GM21737 (cell line): Measurements from ENCODE around the gene TEAD3.

Experiments used
- ATAC-seq: cut with Tn5 transposase; IDR thresholded peaks from one replicate; pipeline ENCODE4 v1.9.1; 2021; ENCODE audit warnings: mild to moderate bottlenecking, moderate library complexity; ENCODE audit not compliant: unreplicated experiment

Gene TEAD3

DNA sequence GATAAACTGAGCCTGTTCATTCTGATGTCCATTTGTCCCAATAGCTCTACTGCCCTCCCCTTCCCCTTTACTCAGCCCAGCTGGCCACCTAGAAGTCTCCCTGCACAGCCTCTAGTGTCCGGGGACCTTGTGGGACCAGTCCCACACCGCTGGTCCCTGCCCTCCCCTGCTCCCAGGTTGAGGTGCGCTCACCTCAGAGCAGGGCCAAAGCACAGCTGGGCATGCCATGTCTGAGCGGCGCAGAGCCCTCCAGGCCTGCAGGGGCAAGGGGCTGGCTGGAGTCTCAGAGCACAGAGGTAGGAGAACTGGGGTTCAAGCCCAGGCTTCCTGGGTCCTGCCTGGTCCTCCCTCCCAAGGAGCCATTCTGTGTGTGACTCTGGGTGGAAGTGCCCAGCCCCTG, 69.4 kb downstream of the TEAD3 start:
- ATAC-seq: no peak

DNA sequence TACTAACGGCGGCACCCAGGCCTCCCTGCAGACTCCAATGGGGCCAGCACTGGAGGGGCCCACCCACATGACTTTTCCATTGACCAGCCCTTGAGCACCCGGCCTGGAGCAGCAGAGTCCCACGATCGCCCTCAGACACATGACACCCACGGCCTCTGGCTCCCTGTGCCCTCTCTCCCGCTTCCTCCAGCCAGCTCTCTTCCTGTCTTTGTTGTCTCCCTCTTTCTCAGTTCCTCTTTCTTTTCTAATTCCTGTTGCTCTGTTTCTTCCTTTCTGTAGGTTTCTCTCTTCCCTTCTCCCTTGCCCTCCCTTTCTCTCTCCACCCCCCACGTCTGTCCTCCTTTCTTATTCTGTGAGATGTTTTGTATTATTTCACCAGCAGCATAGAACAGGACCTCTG, 70.8 kb downstream of the TEAD3 start:
- no peak for ATAC-seq

DNA sequence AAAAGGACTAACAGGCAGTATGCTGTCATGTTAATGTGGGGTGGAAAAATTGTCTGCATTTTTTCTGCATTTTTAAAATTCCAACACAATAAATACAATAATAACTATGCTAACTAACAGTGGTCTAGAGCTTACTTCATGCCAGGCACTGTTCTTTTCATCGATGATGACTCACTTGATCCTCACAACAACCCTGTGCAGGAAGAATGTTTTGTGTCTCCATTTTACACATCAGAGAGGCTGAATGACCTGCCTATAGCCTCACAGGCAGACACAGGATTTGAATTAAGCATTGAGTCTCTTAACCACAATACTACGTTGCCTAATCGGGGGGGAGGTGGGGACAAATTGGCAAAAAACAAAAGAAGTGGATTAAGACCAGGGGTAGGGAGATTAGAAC, 71.6 kb downstream of the TEAD3 start:
- ATAC-seq: no peak
